ENCODE measurements around the gene SUMF2. TPM values are rescaled to one million over a fixed set of nuclear protein-coding genes. Genes with fewer than 3 reads are reported as not detected.

SUMF2 gene
- total and polyA plus RNA-seq, 2 experiments from 2014 or later: 32.9 to 45.7 TPM

- no peak for TF ChIP-seq EZH2 (IDR thresholded peaks at IDR 0.05; ENCODE audit: low read depth, unreplicated experiment)
- no peak for TF ChIP-seq NANOG (IDR thresholded peaks at IDR 0.05; ENCODE audit: borderline replicate concordance)
- TF ChIP-seq STAT1 (IDR thresholded peaks at IDR 0.05; ENCODE audit: unreplicated experiment): no peak
- TF ChIP-seq POLR2AphosphoS5 (IDR thresholded peaks at IDR 0.05; ENCODE audit: low read depth): no peak
- TF ChIP-seq CREB1 (CRISPR knock-in tag; IDR thresholded peaks at IDR 0.05; ENCODE audit: low read depth): no peak
- TF ChIP-seq ZNF331 (CRISPR knock-in tag; IDR thresholded peaks at IDR 0.05; ENCODE audit: low read depth): no peak
- no peak for TF ChIP-seq EZH2phosphoT487 (IDR thresholded peaks at IDR 0.05; ENCODE audit: unreplicated experiment)
- TF ChIP-seq REST (IDR thresholded peaks at IDR 0.05; ENCODE audit: unreplicated experiment): no peak
- DNase-seq (ENCODE audit: low spot score): no peak
- Histone ChIP-seq H3K27ac (ENCODE audit: low read depth) (no peak overlapping the region), H3K4me3 (no peak overlapping the region), H4K20me1 (replicated peaks; ENCODE audit: insufficient read depth) (no peaks in the 10 kb centered on the region), H3K9me2 (ENCODE audit: insufficient read depth) (no peaks in the 10 kb centered on the region), H2AFZ (no peak overlapping the region), H3K4me2 (no peak overlapping the region), H3F3A (replicated peaks; ENCODE audit: low read depth) (no peaks in the 10 kb centered on the region), H3K4me1 (ENCODE audit: insufficient read depth) (no peaks in the 10 kb centered on the region), H3K79me2 (replicated peaks; ENCODE audit: insufficient read depth) (no peaks in the 10 kb centered on the region), H3K36me3 (ENCODE audit: insufficient read depth) (no peaks in the 10 kb centered on the region), H3K27me3 (ENCODE audit: insufficient read depth) (no peaks in the 10 kb centered on the region)
- H3K4me1 Mint-ChIP-seq: no peaks in the 10 kb centered on the region
- H3K27ac Mint-ChIP-seq: no peak overlapping the region
- H3K9me3 Mint-ChIP-seq: peaks cover 97% of the 10 kb centered on the region
- ATAC-seq: no peak
- peaks cover 35% of the 10 kb centered on the region for H3K36me3 Mint-ChIP-seq (ENCODE audit: low read depth)
- peaks cover 7% of the 10 kb centered on the region for H3K27me3 Mint-ChIP-seq (ENCODE audit: insufficient read depth, low read depth, poor library complexity)
- H3K4me3 Mint-ChIP-seq: no peak overlapping the region
Measured at GRCh38 chr7:56121440-56121839, 57.4 kb downstream of the SUMF2 start.

- H3K27ac Mint-ChIP-seq: no peak overlapping the region
- DNase-seq (ENCODE audit: low spot score) (no peak), ATAC-seq (no peak)
- H3K79me2 ChIP-seq (replicated peaks; ENCODE audit: insufficient read depth): no peaks in the 10 kb centered on the region
- no peaks in the 10 kb centered on the region for H3K4me1 Mint-ChIP-seq
- peaks cover 7% of the 10 kb centered on the region for H3K27me3 Mint-ChIP-seq (ENCODE audit: insufficient read depth, low read depth, poor library complexity)
- no peaks in the 10 kb centered on the region for H3F3A ChIP-seq (replicated peaks; ENCODE audit: low read depth)
- H3K27ac ChIP-seq (ENCODE audit: low read depth): no peak overlapping the region
- no peaks in the 10 kb centered on the region for H3K36me3 ChIP-seq (ENCODE audit: insufficient read depth)
- H4K20me1 ChIP-seq (replicated peaks; ENCODE audit: insufficient read depth): no peaks in the 10 kb centered on the region
- no peaks in the 10 kb centered on the region for H3K4me1 ChIP-seq (ENCODE audit: insufficient read depth)
- peaks cover 23% of the 10 kb centered on the region for H3K36me3 Mint-ChIP-seq (ENCODE audit: low read depth)
- H3K9me3 Mint-ChIP-seq: peaks cover 96% of the 10 kb centered on the region
- H3K27me3 ChIP-seq (ENCODE audit: insufficient read depth): no peaks in the 10 kb centered on the region
- no peak overlapping the region for H3K4me2 ChIP-seq
- H2AFZ ChIP-seq: no peak overlapping the region
- no peaks in the 10 kb centered on the region for H3K9me2 ChIP-seq (ENCODE audit: insufficient read depth)
- no peak for TF ChIP-seq STAT1 (IDR thresholded peaks at IDR 0.05; ENCODE audit: unreplicated experiment)
- no peak for TF ChIP-seq EZH2 (IDR thresholded peaks at IDR 0.05; ENCODE audit: low read depth, unreplicated experiment)
- no peak for TF ChIP-seq ZNF114 (CRISPR knock-in tag; IDR thresholded peaks at IDR 0.05)
- TF ChIP-seq EZH2phosphoT487 (IDR thresholded peaks at IDR 0.05; ENCODE audit: unreplicated experiment): no peak
- no peak for TF ChIP-seq CREB1 (CRISPR knock-in tag; IDR thresholded peaks at IDR 0.05; ENCODE audit: low read depth)
- TF ChIP-seq POLR2AphosphoS5 (IDR thresholded peaks at IDR 0.05; ENCODE audit: low read depth): no peak
- no peak for TF ChIP-seq JUNB (IDR thresholded peaks at IDR 0.05; ENCODE audit: unreplicated experiment)
- no peak for TF ChIP-seq NANOG (IDR thresholded peaks at IDR 0.05; ENCODE audit: borderline replicate concordance)
- TF ChIP-seq ZNF331 (CRISPR knock-in tag; IDR thresholded peaks at IDR 0.05; ENCODE audit: low read depth): no peak
- H3K4me3 ChIP-seq: no peak overlapping the region
- H3K4me3 Mint-ChIP-seq: no peak overlapping the region
Measured at GRCh38 chr7:56124981-56125380, 60.9 kb downstream of the SUMF2 start.

All from GM23338 (cell line).